ENCODE data around the gene ARL10. TPM values are rescaled to one million over a fixed set of nuclear protein-coding genes. Genes with fewer than 3 reads are reported as not detected.

Gene ARL10
- total RNA-seq, 1 donor from 2014 or later: 14.3 TPM

DNA sequence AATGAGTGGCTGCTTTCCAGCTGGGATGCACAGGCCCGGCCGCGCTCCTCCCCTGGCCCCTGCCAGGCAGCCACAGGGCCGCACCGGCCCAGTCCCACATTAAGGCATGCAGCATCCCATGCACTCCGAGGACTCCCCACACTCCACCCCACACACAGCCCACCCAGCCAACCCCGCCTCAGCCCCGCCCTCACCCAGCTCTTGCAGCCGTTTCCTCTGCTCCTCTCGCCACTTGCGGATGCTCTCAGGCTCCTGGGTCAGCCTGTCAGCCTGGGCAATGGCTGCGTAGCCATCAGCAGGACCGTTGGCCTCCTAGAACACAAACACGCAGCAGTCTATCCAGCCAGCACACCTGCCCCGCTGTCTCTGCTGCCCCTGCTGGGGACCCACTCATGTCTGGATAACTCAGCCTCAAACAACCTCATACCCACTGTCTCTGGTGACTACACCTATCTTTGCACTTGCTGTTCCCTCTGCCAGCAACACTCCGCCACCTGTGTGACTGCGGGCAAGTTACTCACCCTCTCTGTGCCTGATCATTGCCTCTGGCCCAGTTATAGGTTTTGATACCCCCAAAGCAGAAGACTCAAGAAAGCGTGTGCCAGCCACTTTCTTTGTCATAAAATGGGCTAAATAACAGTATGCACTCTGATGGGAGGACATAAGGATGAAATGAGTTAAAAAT is 32.6 kb downstream of the ARL10 start:
- H3K27me3 ChIP-seq (ENCODE audit: insufficient read depth, low read length): no peaks in the 10 kb centered on the region
- H3K27ac ChIP-seq (ENCODE audit: low read depth, low read length): no peak overlapping the region
- no peaks in the 10 kb centered on the region for H4K20me1 ChIP-seq (ENCODE audit: insufficient read depth, low read length)
- no peaks in the 10 kb centered on the region for H3K36me3 ChIP-seq (ENCODE audit: insufficient read depth, low read length)
- Mint-ChIP-seq H3K27me3 (ENCODE audit: low read depth, unreplicated experiment) (no peaks in the 10 kb centered on the region), H3K27ac (ENCODE audit: unreplicated experiment) (no peak overlapping the region), H3K4me1 (ENCODE audit: low read depth, unreplicated experiment) (peaks cover 9% of the 10 kb centered on the region), H3K9me3 (ENCODE audit: unreplicated experiment) (no peaks in the 10 kb centered on the region), H3K36me3 (ENCODE audit: low read depth, unreplicated experiment) (peaks cover 9% of the 10 kb centered on the region), H3K4me3 (ENCODE audit: unreplicated experiment) (no peak overlapping the region)
- no peak overlapping the region for H3K4me2 ChIP-seq (ENCODE audit: low read length)
- H2AFZ ChIP-seq (ENCODE audit: low read depth, low read length): no peak overlapping the region
- H3K4me1 ChIP-seq (ENCODE audit: insufficient read depth, low read length): no peaks in the 10 kb centered on the region
- H3K4me3 ChIP-seq (ENCODE audit: insufficient read depth, low read depth, low read length): no peak overlapping the region
- no peak overlapping the region for H3K9ac ChIP-seq (ENCODE audit: low read length)
- no peaks in the 10 kb centered on the region for H3K9me3 ChIP-seq (ENCODE audit: insufficient read depth, low read depth, low read length)
- H3K79me2 ChIP-seq (ENCODE audit: insufficient read depth, low read length): no peaks in the 10 kb centered on the region
- DNase-seq (ENCODE audit: low read depth): no peak
- FAIRE-seq: no peak
- TF ChIP-seq EZH2 (IDR thresholded peaks at IDR 0.05; ENCODE audit: insufficient read depth, low read length): no peak
- TF ChIP-seq, protein P1, sequence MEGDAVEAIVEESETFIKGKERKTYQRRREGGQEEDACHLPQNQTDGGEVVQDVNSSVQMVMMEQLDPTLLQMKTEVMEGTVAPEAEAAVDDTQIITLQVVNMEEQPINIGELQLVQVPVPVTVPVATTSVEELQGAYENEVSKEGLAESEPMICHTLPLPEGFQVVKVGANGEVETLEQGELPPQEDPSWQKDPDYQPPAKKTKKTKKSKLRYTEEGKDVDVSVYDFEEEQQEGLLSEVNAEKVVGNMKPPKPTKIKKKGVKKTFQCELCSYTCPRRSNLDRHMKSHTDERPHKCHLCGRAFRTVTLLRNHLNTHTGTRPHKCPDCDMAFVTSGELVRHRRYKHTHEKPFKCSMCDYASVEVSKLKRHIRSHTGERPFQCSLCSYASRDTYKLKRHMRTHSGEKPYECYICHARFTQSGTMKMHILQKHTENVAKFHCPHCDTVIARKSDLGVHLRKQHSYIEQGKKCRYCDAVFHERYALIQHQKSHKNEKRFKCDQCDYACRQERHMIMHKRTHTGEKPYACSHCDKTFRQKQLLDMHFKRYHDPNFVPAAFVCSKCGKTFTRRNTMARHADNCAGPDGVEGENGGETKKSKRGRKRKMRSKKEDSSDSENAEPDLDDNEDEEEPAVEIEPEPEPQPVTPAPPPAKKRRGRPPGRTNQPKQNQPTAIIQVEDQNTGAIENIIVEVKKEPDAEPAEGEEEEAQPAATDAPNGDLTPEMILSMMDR (IDR thresholded peaks at IDR 0.05; ENCODE audit: insufficient read depth, low read depth, low read length): no peak

DNA sequence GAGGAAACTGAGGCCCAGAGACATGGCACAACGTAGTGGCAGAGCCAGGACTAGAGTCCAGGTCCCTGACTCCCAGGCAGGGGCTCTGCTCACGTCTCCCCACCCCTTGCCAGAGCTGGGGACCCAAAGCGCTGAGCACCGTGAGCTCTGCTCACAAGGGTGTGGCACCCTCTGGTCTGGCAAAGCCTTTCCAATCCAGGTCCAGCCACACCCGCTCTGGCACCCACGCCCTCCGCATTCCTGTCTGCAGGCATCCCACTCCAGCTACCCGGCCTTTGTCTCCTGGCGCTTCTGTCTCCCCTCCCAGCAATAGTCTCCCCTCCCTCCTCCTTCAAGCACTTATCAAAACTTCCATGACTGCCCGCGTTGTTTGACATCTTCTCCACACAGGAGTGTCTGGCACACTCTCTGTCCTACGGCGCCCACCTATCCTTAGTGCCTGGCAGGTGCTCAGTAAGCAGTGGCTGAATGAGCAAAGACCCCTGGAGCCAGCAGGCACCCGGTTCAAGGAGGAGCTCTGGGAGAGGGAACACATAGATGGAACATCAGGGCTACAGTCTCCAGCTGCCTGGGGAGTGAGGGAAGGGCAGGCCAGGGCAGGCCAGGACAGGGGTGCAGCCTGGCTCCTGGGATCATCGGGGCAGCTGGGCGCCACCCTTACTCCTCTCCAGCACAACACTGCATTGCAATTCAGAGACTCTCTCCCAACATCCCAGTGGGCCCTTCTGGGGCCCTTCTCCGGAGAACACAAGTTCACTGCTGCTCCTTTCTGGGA is 35.3 kb downstream of the ARL10 start:
- H3K36me3 ChIP-seq (ENCODE audit: insufficient read depth, low read length): no peaks in the 10 kb centered on the region
- no peak overlapping the region for H3K27ac ChIP-seq (ENCODE audit: low read depth, low read length)
- no peaks in the 10 kb centered on the region for H3K9me3 Mint-ChIP-seq (ENCODE audit: unreplicated experiment)
- no peak overlapping the region for H3K4me3 ChIP-seq (ENCODE audit: insufficient read depth, low read depth, low read length)
- H3K4me2 ChIP-seq (ENCODE audit: low read length): no peak overlapping the region
- DNase-seq (ENCODE audit: low read depth) (no peak), FAIRE-seq (no peak)
- no peak overlapping the region for H3K4me3 Mint-ChIP-seq (ENCODE audit: unreplicated experiment)
- H3K79me2 ChIP-seq (ENCODE audit: insufficient read depth, low read length): no peaks in the 10 kb centered on the region
- H3K36me3 Mint-ChIP-seq (ENCODE audit: low read depth, unreplicated experiment): peaks cover 9% of the 10 kb centered on the region
- no peak overlapping the region for H3K9ac ChIP-seq (ENCODE audit: low read length)
- no peaks in the 10 kb centered on the region for H4K20me1 ChIP-seq (ENCODE audit: insufficient read depth, low read length)
- H3K27me3 Mint-ChIP-seq (ENCODE audit: low read depth, unreplicated experiment): no peaks in the 10 kb centered on the region
- TF ChIP-seq EZH2 (IDR thresholded peaks at IDR 0.05; ENCODE audit: insufficient read depth, low read length): no peak
- TF ChIP-seq, protein P1 (IDR thresholded peaks at IDR 0.05; ENCODE audit: insufficient read depth, low read depth, low read length): no peak
- no peaks in the 10 kb centered on the region for H3K27me3 ChIP-seq (ENCODE audit: insufficient read depth, low read length)
- H3K27ac Mint-ChIP-seq (ENCODE audit: unreplicated experiment): no peak overlapping the region
- H3K9me3 ChIP-seq (ENCODE audit: insufficient read depth, low read depth, low read length): no peaks in the 10 kb centered on the region
- H3K4me1 ChIP-seq (ENCODE audit: insufficient read depth, low read length): no peaks in the 10 kb centered on the region
- peaks cover 9% of the 10 kb centered on the region for H3K4me1 Mint-ChIP-seq (ENCODE audit: low read depth, unreplicated experiment)
- no peak overlapping the region for H2AFZ ChIP-seq (ENCODE audit: low read depth, low read length)

All from astrocyte (in vitro differentiated cells and primary cell).